SK-N-SH treated with all-trans-retinoic acid at 6 μM for 48 hours (cell line): Measurements from ENCODE around the gene HOXC9.

ENCODE experiments used
- ARNTL ChIP-seq: fragments of 450-650 bp; formaldehyde crosslinking; IDR thresholded peaks from 2 replicates; pipeline ENCODE4 v1.5.0; 2020; ENCODE audit warnings: low read depth, mild to moderate bottlenecking, moderate library complexity, borderline replicate concordance
- BACH2 ChIP-seq: fragments of 250-450 bp; sonication (Bioruptor Pico); IDR thresholded peaks from 2 replicates; pipeline ENCODE4 v1.9.0; 2021; ENCODE audit warnings: mild to moderate bottlenecking, borderline replicate concordance
- OSR1 ChIP-seq: fragments of 250-450 bp; sonication (Bioruptor Pico); IDR thresholded peaks from 2 replicates; pipeline ENCODE4 v1.8.0; 2022; ENCODE audit warnings: moderate library complexity, mild to moderate bottlenecking, inconsistent platforms
- SNAI2 ChIP-seq: fragments of 250-450 bp; sonication (Bioruptor Pico); IDR thresholded peaks from 2 replicates; pipeline ENCODE4 v1.5.0; 2020; ENCODE audit warnings: mild to moderate bottlenecking, moderate library complexity
- ZC3H10 ChIP-seq: fragments of 250-450 bp; sonication (Bioruptor Pico); IDR thresholded peaks from 2 replicates; pipeline ENCODE4 v1.5.1; 2021; ENCODE audit warnings: mild to moderate bottlenecking, moderate library complexity
- ZFP3 ChIP-seq: fragments of 250-450 bp; sonication (Bioruptor Pico); IDR thresholded peaks from 2 replicates; pipeline ENCODE4 v1.5.0; 2020; ENCODE audit warnings: mild to moderate bottlenecking, moderate library complexity
- TF ChIP-seq, protein P1 (sequence below): fragments of 250-450 bp; sonication (Bioruptor Pico); IDR thresholded peaks from 2 replicates; pipeline ENCODE4 v1.8.0; 2020; ENCODE audit warnings: mild to moderate bottlenecking, moderate library complexity, borderline replicate concordance
- TF ChIP-seq, protein P2 (sequence below): fragments of 250-450 bp; sonication (Bioruptor Pico); IDR thresholded peaks from 2 replicates; pipeline ENCODE4 v1.5.1; 2021; ENCODE audit warnings: mild to moderate bottlenecking, moderate library complexity
- TF ChIP-seq, protein P3 (sequence below): fragments of 250-450 bp; sonication (Bioruptor Pico); IDR thresholded peaks from 2 replicates; pipeline ENCODE4 v1.5.0; 2020; ENCODE audit warnings: mild to moderate bottlenecking, moderate library complexity

DNA sequence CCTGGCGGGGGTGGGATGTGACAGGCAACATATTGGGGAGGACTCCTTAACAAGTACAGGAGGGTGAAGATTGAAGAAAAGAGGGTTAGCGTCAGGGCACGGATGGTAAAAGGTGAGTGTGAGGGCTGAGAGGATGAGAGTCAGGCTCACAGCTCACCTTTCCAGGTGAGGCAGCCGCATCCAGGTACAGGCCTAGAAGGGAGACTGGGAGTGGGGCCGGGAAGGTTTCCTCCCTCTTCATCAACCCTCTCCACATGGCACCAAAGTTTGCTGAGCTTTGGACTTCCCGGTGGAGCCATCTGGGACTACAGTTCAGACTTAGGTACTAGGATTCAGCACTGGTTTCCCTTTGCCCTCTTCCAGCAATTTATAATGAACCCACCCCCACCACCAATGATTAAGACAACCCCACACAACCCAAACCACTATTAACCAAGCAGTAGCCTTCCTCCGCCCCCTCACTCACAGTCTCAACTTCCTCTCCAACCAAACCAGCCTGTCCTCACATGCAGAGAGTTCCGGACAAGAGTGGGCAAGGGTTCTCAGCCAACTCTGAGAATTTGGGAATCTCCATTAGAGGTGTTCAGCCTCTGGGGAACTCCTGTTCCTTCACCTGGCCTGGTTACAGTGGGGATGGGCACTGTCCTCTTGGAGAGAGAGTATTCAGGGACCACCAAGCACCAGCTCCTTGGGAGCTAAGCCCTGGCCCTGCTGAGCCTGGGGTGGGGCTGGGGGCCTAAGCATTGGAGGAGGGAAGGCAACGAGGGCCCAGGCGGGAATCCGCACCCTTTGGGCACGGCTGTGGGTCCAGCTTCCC lies 51.3 kb downstream of the HOXC9 start:
- no peak for TF ChIP-seq ZFP3 (CRISPR knock-in tag)
- TF ChIP-seq, protein P1, sequence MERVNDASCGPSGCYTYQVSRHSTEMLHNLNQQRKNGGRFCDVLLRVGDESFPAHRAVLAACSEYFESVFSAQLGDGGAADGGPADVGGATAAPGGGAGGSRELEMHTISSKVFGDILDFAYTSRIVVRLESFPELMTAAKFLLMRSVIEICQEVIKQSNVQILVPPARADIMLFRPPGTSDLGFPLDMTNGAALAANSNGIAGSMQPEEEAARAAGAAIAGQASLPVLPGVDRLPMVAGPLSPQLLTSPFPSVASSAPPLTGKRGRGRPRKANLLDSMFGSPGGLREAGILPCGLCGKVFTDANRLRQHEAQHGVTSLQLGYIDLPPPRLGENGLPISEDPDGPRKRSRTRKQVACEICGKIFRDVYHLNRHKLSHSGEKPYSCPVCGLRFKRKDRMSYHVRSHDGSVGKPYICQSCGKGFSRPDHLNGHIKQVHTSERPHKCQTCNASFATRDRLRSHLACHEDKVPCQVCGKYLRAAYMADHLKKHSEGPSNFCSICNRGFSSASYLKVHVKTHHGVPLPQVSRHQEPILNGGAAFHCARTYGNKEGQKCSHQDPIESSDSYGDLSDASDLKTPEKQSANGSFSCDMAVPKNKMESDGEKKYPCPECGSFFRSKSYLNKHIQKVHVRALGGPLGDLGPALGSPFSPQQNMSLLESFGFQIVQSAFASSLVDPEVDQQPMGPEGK (CRISPR knock-in tag), result no peak
- no peak for TF ChIP-seq OSR1 (CRISPR knock-in tag)
- no peak for TF ChIP-seq SNAI2 (CRISPR knock-in tag)
- TF ChIP-seq BACH2 (CRISPR knock-in tag), result no peak
- TF ChIP-seq, protein P2, sequence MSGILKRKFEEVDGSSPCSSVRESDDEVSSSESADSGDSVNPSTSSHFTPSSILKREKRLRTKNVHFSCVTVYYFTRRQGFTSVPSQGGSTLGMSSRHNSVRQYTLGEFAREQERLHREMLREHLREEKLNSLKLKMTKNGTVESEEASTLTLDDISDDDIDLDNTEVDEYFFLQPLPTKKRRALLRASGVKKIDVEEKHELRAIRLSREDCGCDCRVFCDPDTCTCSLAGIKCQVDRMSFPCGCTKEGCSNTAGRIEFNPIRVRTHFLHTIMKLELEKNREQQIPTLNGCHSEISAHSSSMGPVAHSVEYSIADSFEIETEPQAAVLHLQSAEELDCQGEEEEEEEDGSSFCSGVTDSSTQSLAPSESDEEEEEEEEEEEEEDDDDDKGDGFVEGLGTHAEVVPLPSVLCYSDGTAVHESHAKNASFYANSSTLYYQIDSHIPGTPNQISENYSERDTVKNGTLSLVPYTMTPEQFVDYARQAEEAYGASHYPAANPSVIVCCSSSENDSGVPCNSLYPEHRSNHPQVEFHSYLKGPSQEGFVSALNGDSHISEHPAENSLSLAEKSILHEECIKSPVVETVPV (CRISPR knock-in tag), result no peak
- no peak for TF ChIP-seq ARNTL (CRISPR knock-in tag)
- TF ChIP-seq, protein P3, sequence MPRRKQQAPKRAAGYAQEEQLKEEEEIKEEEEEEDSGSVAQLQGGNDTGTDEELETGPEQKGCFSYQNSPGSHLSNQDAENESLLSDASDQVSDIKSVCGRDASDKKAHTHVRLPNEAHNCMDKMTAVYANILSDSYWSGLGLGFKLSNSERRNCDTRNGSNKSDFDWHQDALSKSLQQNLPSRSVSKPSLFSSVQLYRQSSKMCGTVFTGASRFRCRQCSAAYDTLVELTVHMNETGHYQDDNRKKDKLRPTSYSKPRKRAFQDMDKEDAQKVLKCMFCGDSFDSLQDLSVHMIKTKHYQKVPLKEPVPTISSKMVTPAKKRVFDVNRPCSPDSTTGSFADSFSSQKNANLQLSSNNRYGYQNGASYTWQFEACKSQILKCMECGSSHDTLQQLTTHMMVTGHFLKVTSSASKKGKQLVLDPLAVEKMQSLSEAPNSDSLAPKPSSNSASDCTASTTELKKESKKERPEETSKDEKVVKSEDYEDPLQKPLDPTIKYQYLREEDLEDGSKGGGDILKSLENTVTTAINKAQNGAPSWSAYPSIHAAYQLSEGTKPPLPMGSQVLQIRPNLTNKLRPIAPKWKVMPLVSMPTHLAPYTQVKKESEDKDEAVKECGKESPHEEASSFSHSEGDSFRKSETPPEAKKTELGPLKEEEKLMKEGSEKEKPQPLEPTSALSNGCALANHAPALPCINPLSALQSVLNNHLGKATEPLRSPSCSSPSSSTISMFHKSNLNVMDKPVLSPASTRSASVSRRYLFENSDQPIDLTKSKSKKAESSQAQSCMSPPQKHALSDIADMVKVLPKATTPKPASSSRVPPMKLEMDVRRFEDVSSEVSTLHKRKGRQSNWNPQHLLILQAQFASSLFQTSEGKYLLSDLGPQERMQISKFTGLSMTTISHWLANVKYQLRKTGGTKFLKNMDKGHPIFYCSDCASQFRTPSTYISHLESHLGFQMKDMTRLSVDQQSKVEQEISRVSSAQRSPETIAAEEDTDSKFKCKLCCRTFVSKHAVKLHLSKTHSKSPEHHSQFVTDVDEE (CRISPR knock-in tag), result no peak
- TF ChIP-seq ZC3H10 (CRISPR knock-in tag), result no peak
